Colon (tissue), 2 donors: ENCODE data around the gene ASTN2.

ENCODE experiments used
- FAIRE-seq: peaks from 2 replicates; lab custom pipeline; 2012; peaks lifted over from hg19 to GRCh38; lab: Jason Lieb, UNC
- donor health status: control.
- donor health status: control.

ASTN2 gene

GRCh38 chr9:116479967-116480366 lies 934.9 kb downstream of the ASTN2 start:
- no peak for FAIRE-seq

- no peak for FAIRE-seq
Measured at GRCh38 chr9:116479056-116479544, 935.8 kb downstream of the ASTN2 start.

GRCh38 chr9:116477584-116478141 lies 937.2 kb downstream of the ASTN2 start:
- FAIRE-seq, result no peak

GRCh38 chr9:116476935-116477381 lies 937.9 kb downstream of the ASTN2 start:
- no peak for FAIRE-seq

GRCh38 chr9:116476002-116476401 lies 938.9 kb downstream of the ASTN2 start:
- FAIRE-seq, result no peak

GRCh38 chr9:116475201-116475600 lies 939.7 kb downstream of the ASTN2 start:
- FAIRE-seq, result no peak

- no peak for FAIRE-seq
Measured at GRCh38 chr9:116471944-116472506, 942.8 kb downstream of the ASTN2 start.

GRCh38 chr9:116471093-116471906 lies 943.6 kb downstream of the ASTN2 start:
- no peak for FAIRE-seq

GRCh38 chr9:116468793-116469527 lies 945.9 kb downstream of the ASTN2 start:
- no peak for FAIRE-seq

- FAIRE-seq, result no peak
Measured at GRCh38 chr9:116468369-116468768, 946.5 kb downstream of the ASTN2 start.

GRCh38 chr9:116467740-116468351 lies 947.0 kb downstream of the ASTN2 start:
- FAIRE-seq, result no peak

GRCh38 chr9:116466271-116467235 lies 948.3 kb downstream of the ASTN2 start:
- FAIRE-seq, result no peak

GRCh38 chr9:116465576-116466270 lies 949.1 kb downstream of the ASTN2 start:
- no peak for FAIRE-seq

GRCh38 chr9:116464987-116465571 lies 949.8 kb downstream of the ASTN2 start:
- no peak for FAIRE-seq

- no peak for FAIRE-seq
Measured at GRCh38 chr9:116464423-116464822, 950.4 kb downstream of the ASTN2 start.

- no peak for FAIRE-seq
Measured at GRCh38 chr9:116461632-116462031, 953.2 kb downstream of the ASTN2 start.

GRCh38 chr9:116460026-116460425 lies 954.8 kb downstream of the ASTN2 start:
- FAIRE-seq, result no peak

- FAIRE-seq, result no peak
Measured at GRCh38 chr9:116459576-116459975, 955.3 kb downstream of the ASTN2 start.

GRCh38 chr9:116456490-116457088 lies 958.3 kb downstream of the ASTN2 start:
- no peak for FAIRE-seq
